Testis (tissue), 3 donors: Measurements from ENCODE around the gene ANKRD12. TPM values are rescaled to one million over a fixed set of nuclear protein-coding genes. Genes with fewer than 3 reads are reported as not detected.

Experiments used
- DNase-seq: peaks from one replicate; pipeline ENCODE4 v3.0.0-alpha.2; 2019
- H3K27ac ChIP-seq, 2 donors: fragments of 200-600 bp; sonication (generic); one replicate each; pipeline ENCODE4 v1.5.1; 2019
- H3K27me3 ChIP-seq: fragments of 200-600 bp; sonication (generic); one replicate; pipeline ENCODE4 v1.5.1; 2019
- H3K36me3 ChIP-seq: fragments of 200-600 bp; sonication (generic); one replicate; pipeline ENCODE4 v1.5.1; 2017; ENCODE audit warnings: low read depth; ENCODE audit errors: missing control alignments
- H3K4me1 ChIP-seq: fragments of 200-600 bp; sonication (generic); one replicate; pipeline ENCODE4 v1.5.1; 2019
- H3K4me3 ChIP-seq, 2 donors: fragments of 200-600 bp; sonication (generic); one replicate each; pipeline ENCODE4 v1.5.1; 2017 to 2019
- H3K9me3 ChIP-seq: fragments of 200-600 bp; sonication (generic); one replicate; pipeline ENCODE4 v1.5.1; 2017
- POLR2A ChIP-seq: fragments of 450-650 bp; IDR thresholded peaks from one replicate; pipeline ENCODE4 v1.6.1; 2017; ENCODE audit warnings: antibody characterized with exemption, mild to moderate bottlenecking, moderate library complexity
- WGBS, 2 donors: methylation state at CpG; one replicate each; pipeline ENCODE4 v1.1.5; 2018; 5-methylcytosine and 5-hydroxymethylcytosine counted together
- intact Hi-C: fragments of 100-400 bp; cut with DNase I; formaldehyde crosslinking; loops from one replicate; pipeline ENCODE4 v1.15.1; 2023; ENCODE audit warnings: low total_unique reads
- polyA plus RNA-seq: library from polyadenylated mRNA; stranded (reverse); fragments of 350-450 nt; fragmentation: Illumina TruSeq; extraction: RNeasy Lipid Tissue Mini Kit (QIAGEN cat#74804); gene quantifications from one replicate; pipeline ENCODE4 v1.2.3, GENCODE V29; 2014; ENCODE audit warnings: low read depth, low replicate concordance; ENCODE audit not compliant: insufficient read depth
- total RNA-seq, 2 donors: library from RNA; depleted of rRNA; stranded (reverse); fragments of >200 nt; gene quantifications; one replicate each; pipeline ENCODE4 v1.2.3, GENCODE V29; 2016
- TF ChIP-seq, protein P1 (sequence below), 3 experiments: fragments of 450-650 bp in 2 of 3; fragments of 200-600 bp in 1 of 3; sonication (generic) in 1 of 3; IDR thresholded peaks; one replicate each; pipeline ENCODE4 v1.5.1; 2016 to 2019; ENCODE audit warnings: antibody characterized with exemption in 3 of 3, mild to moderate bottlenecking in 2 of 3, moderate library complexity in 1 of 3

The ANKRD12 gene
- total and polyA plus RNA-seq, 3 donors from 2014 or later = 4.5 to 59.7 (median 58.5) TPM

DNA sequence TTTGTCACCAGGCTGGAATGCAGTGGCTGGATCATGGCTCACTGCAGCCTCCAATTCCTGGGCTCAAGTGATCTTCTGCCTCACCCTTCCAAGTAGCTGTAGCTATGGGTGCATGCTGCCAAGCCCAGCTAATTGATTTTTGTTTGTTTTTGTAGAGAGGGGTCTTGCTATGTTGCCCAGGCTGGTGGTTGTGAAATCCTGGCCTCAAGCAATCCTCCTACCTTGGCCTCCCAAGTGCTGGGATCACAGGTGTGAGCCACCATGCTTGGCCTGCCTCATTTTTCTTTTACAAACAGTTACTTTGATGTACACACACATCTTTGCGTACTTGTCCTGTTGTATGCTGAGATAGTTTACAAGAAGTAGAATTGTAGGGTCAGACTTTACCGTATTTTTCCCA, 13.1 kb upstream of the ANKRD12 start:
- Histone ChIP-seq H3K9me3 (no peaks in the 10 kb centered on the region), H3K4me1 (no peaks in the 10 kb centered on the region), H3K36me3 (no peaks in the 10 kb centered on the region), H3K27ac (no peak overlapping the region), H3K27me3 (no peaks in the 10 kb centered on the region), H3K4me3 (no peak overlapping the region)
- 96 to 98% methylated on average over 2 of the region's 2 CpGs for WGBS, 2 donors
- intact Hi-C loops = no loop called here
- TF ChIP-seq, protein P1, sequence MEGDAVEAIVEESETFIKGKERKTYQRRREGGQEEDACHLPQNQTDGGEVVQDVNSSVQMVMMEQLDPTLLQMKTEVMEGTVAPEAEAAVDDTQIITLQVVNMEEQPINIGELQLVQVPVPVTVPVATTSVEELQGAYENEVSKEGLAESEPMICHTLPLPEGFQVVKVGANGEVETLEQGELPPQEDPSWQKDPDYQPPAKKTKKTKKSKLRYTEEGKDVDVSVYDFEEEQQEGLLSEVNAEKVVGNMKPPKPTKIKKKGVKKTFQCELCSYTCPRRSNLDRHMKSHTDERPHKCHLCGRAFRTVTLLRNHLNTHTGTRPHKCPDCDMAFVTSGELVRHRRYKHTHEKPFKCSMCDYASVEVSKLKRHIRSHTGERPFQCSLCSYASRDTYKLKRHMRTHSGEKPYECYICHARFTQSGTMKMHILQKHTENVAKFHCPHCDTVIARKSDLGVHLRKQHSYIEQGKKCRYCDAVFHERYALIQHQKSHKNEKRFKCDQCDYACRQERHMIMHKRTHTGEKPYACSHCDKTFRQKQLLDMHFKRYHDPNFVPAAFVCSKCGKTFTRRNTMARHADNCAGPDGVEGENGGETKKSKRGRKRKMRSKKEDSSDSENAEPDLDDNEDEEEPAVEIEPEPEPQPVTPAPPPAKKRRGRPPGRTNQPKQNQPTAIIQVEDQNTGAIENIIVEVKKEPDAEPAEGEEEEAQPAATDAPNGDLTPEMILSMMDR (IDR thresholded peaks at IDR 0.05) = no peak
- DNase-seq = no peak

- Histone ChIP-seq H3K4me3 (no peak overlapping the region), H3K36me3 (no peaks in the 10 kb centered on the region), H3K27ac (no peak overlapping the region), H3K9me3 (no peaks in the 10 kb centered on the region), H3K27me3 (no peaks in the 10 kb centered on the region), H3K4me1 (no peaks in the 10 kb centered on the region)
- intact Hi-C loops = no loop called here
- TF ChIP-seq POLR2A = no peak
- TF ChIP-seq, protein P1 (IDR thresholded peaks at IDR 0.05) = no peak
- WGBS, 2 donors = 97 to 98% methylated on average over 1 of the region's 1 CpG
- DNase-seq = no peak
Measured at GRCh38 chr18:9124824-9125223, 11.8 kb upstream of the ANKRD12 start.

DNA sequence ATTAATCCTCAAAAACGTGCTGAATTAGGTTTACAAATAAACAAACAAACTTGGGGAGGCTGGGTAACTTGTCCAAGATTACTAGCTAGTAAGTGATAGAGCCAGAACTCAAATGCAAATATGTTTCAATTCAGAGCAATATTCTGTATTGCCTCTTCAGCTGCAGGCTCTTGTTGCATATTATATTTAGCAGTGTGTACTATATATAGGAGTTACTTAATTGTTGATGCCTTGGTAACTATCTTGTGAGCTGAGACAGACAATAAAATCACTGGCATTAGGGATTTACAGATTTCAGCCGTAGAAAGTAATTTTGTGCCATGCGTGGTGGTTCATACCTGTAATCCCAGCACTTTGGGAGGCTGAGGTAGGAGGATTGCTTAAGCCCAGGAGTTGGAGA, 10.2 kb upstream of the ANKRD12 start:
- WGBS, 2 donors = 73 to 78% methylated on average over 3 of the region's 3 CpGs
- H3K9me3 ChIP-seq = no peaks in the 10 kb centered on the region
- no peak overlapping the region for H3K27ac ChIP-seq
- no peak overlapping the region for H3K4me3 ChIP-seq
- intact Hi-C loops = no loop called here
- TF ChIP-seq, protein P1 (IDR thresholded peaks at IDR 0.05) = no peak
- no peak for TF ChIP-seq POLR2A
- no peak for DNase-seq
- H3K27me3 ChIP-seq = no peaks in the 10 kb centered on the region
- H3K36me3 ChIP-seq = no peaks in the 10 kb centered on the region
- H3K4me1 ChIP-seq = no peaks in the 10 kb centered on the region

GRCh38 chr18:9130195-9130594, 6.4 kb upstream of the ANKRD12 start:
- DNase-seq = no peak
- no peak overlapping the region for H3K4me3 ChIP-seq
- TF ChIP-seq POLR2A = no peak
- TF ChIP-seq, protein P1 (IDR thresholded peaks at IDR 0.05) = no peak
- intact Hi-C loops = no loop called here
- WGBS, 2 donors = 80 to 84% methylated on average over 4 of the region's 4 CpGs
- H3K4me1 ChIP-seq = no peaks in the 10 kb centered on the region
- H3K9me3 ChIP-seq = no peaks in the 10 kb centered on the region
- H3K27me3 ChIP-seq = no peaks in the 10 kb centered on the region
- H3K27ac ChIP-seq = no peak overlapping the region
- no peaks in the 10 kb centered on the region for H3K36me3 ChIP-seq

GRCh38 chr18:9130806-9131205, 5.8 kb upstream of the ANKRD12 start:
- Histone ChIP-seq H3K4me1 (no peaks in the 10 kb centered on the region), H3K9me3 (no peaks in the 10 kb centered on the region), H3K4me3 (no peak overlapping the region), H3K36me3 (no peaks in the 10 kb centered on the region), H3K27ac (no peak overlapping the region), H3K27me3 (no peaks in the 10 kb centered on the region)
- intact Hi-C loops = no loop called here
- DNase-seq = no peak
- TF ChIP-seq, protein P1 (IDR thresholded peaks at IDR 0.05) = no peak
- WGBS, 2 donors = 70 to 84% methylated on average over 2 of the region's 2 CpGs
